Small intestine (tissue), 7 donors: ENCODE measurements around the gene KRT86. TPM values are rescaled to one million over a fixed set of nuclear protein-coding genes. Genes with fewer than 3 reads are reported as not detected.

Source experiments
- DNase-seq, 2 donors: peaks; one replicate each; pipeline versions ENCODE4 v3.0.0 to v3.0.0-alpha.2; 2013
- FAIRE-seq: peaks from 2 replicates; lab custom pipeline; 2012; peaks lifted over from hg19 to GRCh38; lab: Jason Lieb, UNC
- H3K27ac ChIP-seq, 3 donors: one replicate each; pipeline ENCODE4 v1.5.1; 2013; ENCODE audit warnings: low read length in 2 of 3, mild to moderate bottlenecking in 2 of 3, control low read depth in 1 of 3, inconsistent platforms in 1 of 3, low read depth in 1 of 3, moderate library complexity in 1 of 3
- H3K27me3 ChIP-seq, 3 donors: one replicate each; pipeline ENCODE4 v1.6.1; 2013; ENCODE audit warnings: low read length in 3 of 3, inconsistent platforms in 1 of 3; ENCODE audit not compliant: control insufficient read depth in 3 of 3, insufficient read depth in 3 of 3
- H3K36me3 ChIP-seq, 3 donors: one replicate each; pipeline ENCODE4 v1.6.1; 2013; ENCODE audit warnings: low read length in 3 of 3, inconsistent platforms in 1 of 3, low read depth in 1 of 3, mild to moderate bottlenecking in 1 of 3, moderate library complexity in 1 of 3; ENCODE audit not compliant: control insufficient read depth in 3 of 3, insufficient read depth in 2 of 3
- H3K4me1 ChIP-seq, 3 donors: one replicate each; pipeline ENCODE4 v1.6.1; 2013; ENCODE audit warnings: low read length in 2 of 3, inconsistent platforms in 1 of 3, low read depth in 1 of 3, mild to moderate bottlenecking in 1 of 3, moderate library complexity in 1 of 3; ENCODE audit not compliant: control insufficient read depth in 3 of 3, insufficient read depth in 2 of 3
- H3K4me3 ChIP-seq, 3 donors: one replicate each; pipeline ENCODE4 v1.5.1; 2013; ENCODE audit warnings: low read length in 3 of 3, control low read depth in 1 of 3, inconsistent platforms in 1 of 3, low read depth in 1 of 3, mild to moderate bottlenecking in 1 of 3, moderate library complexity in 1 of 3
- H3K9me3 ChIP-seq, 2 donors: one replicate each; pipeline ENCODE4 v1.6.1; 2013; ENCODE audit warnings: low read depth in 1 of 2, low read length in 1 of 2; ENCODE audit not compliant: control insufficient read depth in 2 of 2, insufficient read depth in 1 of 2
- WGBS, 3 donors: extraction: QIAGEN DNeasy Blood & Tissue Kit; methylation state at CpG; one replicate each; pipeline ENCODE4 v1.1.7; 2013; 5-methylcytosine and 5-hydroxymethylcytosine counted together
- polyA plus RNA-seq, 4 donors: library from polyadenylated mRNA; stranded (reverse) in 3 of 4; unstranded in 1 of 4; fragments of 200-250 nt in 3 of 4; fragments of 120-200 nt in 1 of 4; gene quantifications; one replicate each; pipeline versions ENCODE4 v1.2.1 to v1.2.3, GENCODE V29; 2013
- donor health status: healthy with polysubstance abuse.
- donor health status: control.
- donor health status: control.
- donor health status: Bipolar disorder and iron deficiency.
- donor health status: healthy.

KRT86 gene
- polyA plus RNA-seq, 4 donors, result 0.01 to 0.84 (median 0.54) TPM; not detected in 1

DNA sequence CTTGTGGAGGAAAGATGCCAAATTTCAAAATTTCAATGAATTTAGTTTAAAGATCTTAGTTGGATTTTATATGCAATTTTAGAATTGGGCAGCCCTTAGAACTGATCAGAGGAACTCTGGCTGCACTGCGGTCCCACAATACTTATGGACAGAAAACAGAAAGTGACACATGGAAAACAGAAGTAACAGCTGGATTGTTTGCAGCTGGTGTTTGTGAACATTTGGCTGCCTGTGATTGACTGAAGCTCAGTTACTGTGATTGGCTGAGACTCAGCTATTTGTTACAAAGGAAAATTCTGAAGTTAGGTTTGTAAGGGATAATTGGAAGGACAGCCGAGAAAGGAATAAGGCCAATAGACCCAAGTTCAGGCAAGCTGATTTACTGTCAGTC, 10.0 kb upstream of the KRT86 start:
- FAIRE-seq, result no peak
- Histone ChIP-seq H3K4me1 (no peaks in the 10 kb centered on the region), H3K27me3 (peaks cover 0 to 26% (median 2%) of the 10 kb centered on the region in 3 donors), H3K9me3 (peaks cover 0 to 40% of the 10 kb centered on the region in 2 donors), H3K4me3 (no peak overlapping the region), H3K36me3 (no peaks in the 10 kb centered on the region), H3K27ac (no peak overlapping the region)
- DNase-seq, result no peak
- 75 to 95% (median 76%) methylated on average over 2 of the region's 2 CpGs for WGBS, 3 donors

DNA sequence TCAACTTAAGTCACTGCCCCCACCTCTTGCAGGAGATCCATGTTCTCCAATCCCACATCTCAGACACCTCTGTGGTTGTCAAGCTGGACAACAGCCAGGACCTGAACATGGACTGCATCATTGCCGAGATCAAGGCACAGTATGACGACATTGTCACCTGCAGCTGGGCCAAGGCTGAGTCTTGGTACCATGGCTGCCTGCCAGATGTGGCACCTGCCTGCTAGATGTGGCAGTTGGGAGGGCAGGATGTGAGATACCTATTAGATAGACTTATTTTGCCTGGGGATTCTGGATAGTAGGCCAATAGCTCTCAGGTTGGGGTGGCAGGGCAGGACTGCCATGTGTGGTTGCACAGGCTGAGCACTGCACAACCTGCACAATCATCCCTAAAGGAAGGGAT, 7.9 kb upstream of the KRT86 start:
- DNase-seq, result peak in 1 of 2 donors; percentile 23
- Histone ChIP-seq H3K27me3 (peaks cover 0 to 9% (median 8%) of the 10 kb centered on the region in 3 donors), H3K36me3 (no peaks in the 10 kb centered on the region), H3K4me1 (no peaks in the 10 kb centered on the region), H3K9me3 (peaks cover 0 to 26% of the 10 kb centered on the region in 2 donors), H3K4me3 (no peak overlapping the region), H3K27ac (no peak overlapping the region)
- WGBS, 3 donors, result 29 to 65% (median 31%) methylated on average over 2 of the region's 2 CpGs
- FAIRE-seq, result no peak

DNA sequence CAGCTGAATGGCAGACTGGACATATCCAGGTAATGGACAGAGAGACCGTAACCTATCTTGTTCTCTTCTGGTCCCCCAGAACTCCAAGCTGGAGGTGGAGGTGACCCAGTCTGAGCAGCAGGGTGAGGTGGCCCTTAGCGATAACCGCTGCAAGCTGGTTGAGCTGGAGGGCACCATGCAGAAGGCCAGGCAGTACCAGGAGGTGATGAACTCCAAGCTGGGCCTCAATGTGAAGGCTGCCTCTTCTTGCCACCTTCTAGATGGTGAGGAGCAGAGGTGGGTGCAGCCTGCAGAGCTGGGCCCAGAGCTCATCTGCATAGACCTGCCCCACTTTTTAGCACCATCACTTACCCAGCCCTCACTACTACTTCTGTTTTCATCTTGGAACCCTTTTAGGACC, 7.2 kb upstream of the KRT86 start:
- H3K9me3 ChIP-seq, result peaks cover 0 to 18% of the 10 kb centered on the region in 2 donors
- H3K36me3 ChIP-seq, result no peaks in the 10 kb centered on the region
- WGBS, 3 donors, result 97 to 100% (median 98%) methylated on average over 3 of the region's 3 CpGs
- DNase-seq (no peak), FAIRE-seq (no peak)
- H3K27ac ChIP-seq, result no peak overlapping the region
- no peaks in the 10 kb centered on the region for H3K4me1 ChIP-seq
- peaks cover 0 to 7% (median 2%) of the 10 kb centered on the region in 3 donors for H3K27me3 ChIP-seq
- H3K4me3 ChIP-seq, result no peak overlapping the region

DNA sequence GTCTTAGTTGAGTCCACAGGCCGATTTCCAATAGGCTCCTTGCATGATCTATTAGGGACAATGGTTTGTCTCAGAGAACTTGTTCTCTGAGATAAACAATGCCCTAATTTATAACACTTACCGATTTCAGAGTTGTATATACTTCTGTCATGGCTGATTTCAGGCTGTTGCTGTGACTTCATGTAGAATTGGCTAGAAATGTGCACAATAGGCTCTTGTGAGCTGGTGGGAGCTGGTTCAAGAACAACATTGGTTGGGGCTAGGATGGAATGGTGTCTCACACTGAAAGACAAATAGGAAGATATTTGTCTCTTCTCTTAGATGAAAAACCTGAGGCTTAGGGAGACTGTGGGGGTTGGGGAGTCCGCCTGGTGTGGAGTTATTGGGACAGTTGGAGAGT, 6.7 kb upstream of the KRT86 start:
- peaks cover 0 to 14% of the 10 kb centered on the region in 2 donors for H3K9me3 ChIP-seq
- H3K27ac ChIP-seq, result no peak overlapping the region
- H3K27me3 ChIP-seq, result peaks cover 0 to 7% (median 0%) of the 10 kb centered on the region in 3 donors
- no peaks in the 10 kb centered on the region for H3K4me1 ChIP-seq
- 76 to 83% (median 79%) methylated on average over 3 of the region's 3 CpGs for WGBS, 3 donors
- FAIRE-seq (no peak), DNase-seq (no peak)
- H3K4me3 ChIP-seq, result no peak overlapping the region
- no peaks in the 10 kb centered on the region for H3K36me3 ChIP-seq

DNA sequence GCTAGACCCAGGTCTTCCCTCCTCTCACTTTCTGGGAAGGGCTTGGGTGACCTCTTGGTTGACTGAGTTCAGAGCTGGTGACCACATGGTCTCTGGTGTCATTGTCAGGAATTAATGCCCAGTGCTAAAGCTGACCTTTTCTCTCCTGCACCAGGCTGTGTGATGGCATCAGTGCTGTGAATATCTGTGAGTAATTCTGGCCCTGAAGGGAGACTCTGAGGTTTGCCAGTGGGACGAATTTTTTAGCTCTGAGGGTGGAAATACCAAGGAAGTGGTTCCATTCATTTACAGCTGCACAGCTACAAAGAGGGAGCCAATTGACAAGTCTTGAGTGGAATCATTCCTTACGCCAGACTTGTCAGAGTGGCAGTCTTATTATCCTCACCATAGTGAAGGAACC, 6.2 kb upstream of the KRT86 start:
- FAIRE-seq (no peak), DNase-seq (no peak)
- no peak overlapping the region for H3K27ac ChIP-seq
- no peak overlapping the region for H3K4me3 ChIP-seq
- H3K4me1 ChIP-seq, result no peaks in the 10 kb centered on the region
- 74 to 92% (median 87%) methylated on average over 2 of the region's 2 CpGs for WGBS, 3 donors
- peaks cover 0 to 9% of the 10 kb centered on the region in 2 donors for H3K9me3 ChIP-seq
- no peaks in the 10 kb centered on the region for H3K36me3 ChIP-seq
- H3K27me3 ChIP-seq, result peaks cover 0 to 7% (median 0%) of the 10 kb centered on the region in 3 donors

DNA sequence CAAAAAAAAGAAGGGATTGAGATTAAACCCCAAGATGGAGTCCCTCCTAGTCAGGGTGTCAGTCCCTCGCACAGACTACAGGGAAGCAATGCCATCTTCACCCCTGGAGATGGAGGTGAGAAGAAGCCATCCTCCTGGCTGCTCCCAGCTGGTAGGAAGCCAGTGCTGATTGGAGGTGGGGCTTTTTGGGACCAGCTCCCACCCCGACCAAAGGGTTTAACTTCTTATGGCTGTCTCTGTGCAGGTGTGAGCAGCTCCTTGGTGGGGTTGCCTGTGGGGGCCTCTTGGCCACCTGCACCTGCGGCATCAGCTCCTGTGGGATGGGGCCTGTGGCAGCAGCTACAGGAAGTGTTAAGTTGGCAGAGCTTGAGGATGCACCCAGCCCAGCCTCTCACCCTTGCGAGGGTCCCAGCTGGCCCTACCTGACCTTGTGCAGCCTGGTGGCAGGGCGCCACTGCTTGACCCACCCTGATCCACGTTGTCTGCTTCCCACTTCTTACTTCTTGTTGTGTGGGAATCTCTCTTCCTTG, 3.8 kb upstream of the KRT86 start:
- FAIRE-seq, result no peak
- WGBS, 3 donors, result 73 to 80% (median 79%) methylated on average over 6 of the region's 6 CpGs
- Histone ChIP-seq H3K9me3 (no peaks in the 10 kb centered on the region), H3K27me3 (peaks cover 0 to 10% (median 0%) of the 10 kb centered on the region in 3 donors), H3K4me3 (no peak overlapping the region), H3K27ac (no peak overlapping the region), H3K36me3 (no peaks in the 10 kb centered on the region), H3K4me1 (no peaks in the 10 kb centered on the region)
- no peak for DNase-seq

DNA sequence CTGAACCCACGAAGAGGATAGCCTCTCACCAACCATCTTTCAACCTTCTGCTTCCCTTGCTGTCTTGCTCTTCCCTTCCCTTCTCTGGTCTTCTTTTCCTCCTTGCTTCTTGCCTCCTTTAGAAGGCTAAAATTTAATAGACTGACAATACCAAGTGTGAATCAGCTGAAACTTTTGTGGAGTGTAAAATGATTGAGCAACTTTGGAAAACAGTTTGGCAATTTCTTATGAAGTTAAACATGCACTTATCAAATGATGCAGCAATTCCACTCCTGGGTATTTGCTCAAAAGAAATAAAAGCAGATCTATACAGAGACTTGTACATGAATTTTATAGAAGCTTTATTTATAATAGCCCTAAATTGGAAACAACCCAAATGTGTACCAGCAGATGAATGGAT, 3.3 kb upstream of the KRT86 start:
- Histone ChIP-seq H3K9me3 (no peaks in the 10 kb centered on the region), H3K27me3 (peaks cover 0 to 10% (median 0%) of the 10 kb centered on the region in 3 donors), H3K4me3 (no peak overlapping the region), H3K36me3 (no peaks in the 10 kb centered on the region), H3K27ac (no peak overlapping the region), H3K4me1 (no peaks in the 10 kb centered on the region)
- no peak for DNase-seq
- FAIRE-seq, result no peak
- 70 to 90% (median 80%) methylated on average over 1 of the region's 1 CpG for WGBS, 3 donors

DNA sequence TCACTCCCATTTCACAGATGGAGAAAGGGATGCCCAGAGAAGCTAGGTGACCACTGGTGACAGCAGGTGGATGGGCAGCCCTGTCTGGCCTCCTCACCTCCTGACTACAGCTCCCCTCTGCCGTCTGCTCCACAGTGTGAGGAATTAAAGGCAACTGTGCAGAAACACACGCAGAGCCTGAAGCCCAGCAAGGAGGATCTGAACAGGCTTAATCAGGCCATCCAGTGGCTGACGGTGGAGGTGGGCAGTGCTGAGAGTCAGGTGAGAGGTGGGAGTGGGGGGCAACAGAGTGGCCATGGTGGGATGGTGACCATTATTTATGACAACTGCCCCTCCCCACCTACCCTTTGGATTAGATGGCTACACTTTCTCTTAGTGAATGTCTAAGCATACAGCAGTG, 1.2 kb downstream of the KRT86 start:
- Histone ChIP-seq H3K4me1 (peaks cover 0 to 4% (median 0%) of the 10 kb centered on the region in 3 donors), H3K36me3 (no peaks in the 10 kb centered on the region), H3K9me3 (no peaks in the 10 kb centered on the region), H3K27ac (no peak overlapping the region), H3K4me3 (no peak overlapping the region), H3K27me3 (peaks cover 0 to 11% (median 8%) of the 10 kb centered on the region in 3 donors)
- FAIRE-seq (no peak), DNase-seq (no peak)
- WGBS, 3 donors, result 86 to 93% (median 90%) methylated on average over 3 of the region's 3 CpGs
